Measurements from ENCODE around the gene BRD1. TPM values are rescaled to one million over a fixed set of nuclear protein-coding genes. Genes with fewer than 3 reads are reported as not detected.
"Not testable (repeated sequence)": the region's sequence is repeated elsewhere in the genome, so short reads cannot be mapped to it uniquely, and the experiment has no call there.

BRD1 gene
- total and polyA plus RNA-seq, 2 experiments from 2014 or later = 12.3 to 33.8 TPM

DNA sequence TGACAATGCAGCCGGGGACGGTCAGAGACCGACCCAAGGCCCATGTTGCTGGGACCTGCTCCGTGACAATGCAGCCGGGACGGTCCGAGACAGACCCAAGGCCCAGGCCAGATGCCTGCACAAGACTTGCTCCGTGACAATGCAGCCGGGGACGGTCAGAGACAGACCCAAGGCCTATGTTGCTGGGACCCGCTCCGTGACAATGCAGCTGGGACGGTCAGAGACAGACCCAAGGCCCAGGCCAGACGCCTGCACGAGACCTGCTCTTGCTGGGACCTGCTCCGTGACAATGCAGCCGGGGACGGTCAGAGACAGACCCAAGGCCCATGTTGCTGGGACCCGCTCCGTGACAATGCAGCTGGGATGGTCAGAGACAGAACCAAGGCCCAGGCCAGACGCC is 45.8 kb downstream of the BRD1 start:
- Mint-ChIP-seq H3K36me3 (ENCODE audit: low read depth) (peaks cover 53% of the 10 kb centered on the region), H3K4me1 (peaks cover 16% of the 10 kb centered on the region), H3K27ac (peak overlapping the region; percentile 80)
- not testable (repeated sequence) for H3F3A ChIP-seq (replicated peaks; ENCODE audit: low read depth); H3K36me3 ChIP-seq (ENCODE audit: insufficient read depth); H3K4me3 ChIP-seq; H3K9me3 Mint-ChIP-seq; H3K4me3 Mint-ChIP-seq; H3K27me3 ChIP-seq (ENCODE audit: insufficient read depth); H3K9me2 ChIP-seq (ENCODE audit: insufficient read depth); H3K27me3 Mint-ChIP-seq (ENCODE audit: insufficient read depth, low read depth, poor library complexity); ATAC-seq; H3K4me1 ChIP-seq (ENCODE audit: insufficient read depth); H3K4me2 ChIP-seq; H2AFZ ChIP-seq; H3K27ac ChIP-seq (ENCODE audit: low read depth); DNase-seq (ENCODE audit: low spot score)
- Histone ChIP-seq H3K79me2 (replicated peaks; ENCODE audit: insufficient read depth) (peaks cover 66% of the 10 kb centered on the region), H4K20me1 (replicated peaks; ENCODE audit: insufficient read depth) (peaks cover 15% of the 10 kb centered on the region)

DNA sequence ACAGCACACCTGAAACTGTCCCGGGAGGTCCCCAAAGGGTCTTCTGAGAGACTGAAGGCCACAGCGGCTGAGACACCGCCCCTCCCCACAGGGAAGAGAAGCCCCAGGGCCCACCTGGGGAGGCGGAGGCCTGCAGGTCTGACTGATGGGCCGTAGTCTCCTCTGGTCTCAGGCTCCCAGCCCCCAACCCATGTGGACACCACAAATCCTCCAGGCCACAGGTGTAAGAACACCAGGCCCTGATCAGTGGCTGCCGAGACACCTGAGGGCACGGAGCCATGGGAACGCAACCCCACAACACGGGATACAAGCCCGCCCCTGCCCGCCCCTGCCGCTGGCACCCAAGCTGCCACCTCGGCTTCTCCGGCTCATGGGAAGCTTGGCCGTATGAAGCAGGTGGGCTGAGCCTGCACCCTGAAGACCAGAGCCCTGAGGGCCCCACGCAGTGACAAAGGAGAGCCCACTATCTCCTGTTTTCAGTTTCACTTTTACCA is 46.3 kb downstream of the BRD1 start:
- Mint-ChIP-seq H3K27me3 (ENCODE audit: insufficient read depth, low read depth, poor library complexity) (peaks cover 10% of the 10 kb centered on the region), H3K4me1 (peaks cover 13% of the 10 kb centered on the region), H3K9me3 (no peaks in the 10 kb centered on the region), H3K4me3 (no peak overlapping the region), H3K27ac (peak overlapping the region; percentile 80), H3K36me3 (ENCODE audit: low read depth) (peaks cover 52% of the 10 kb centered on the region)
- H3K27ac ChIP-seq (ENCODE audit: low read depth) = no peak overlapping the region
- H3F3A ChIP-seq (replicated peaks; ENCODE audit: low read depth) = no peaks in the 10 kb centered on the region
- H3K9me2 ChIP-seq (ENCODE audit: insufficient read depth) = no peaks in the 10 kb centered on the region
- no peaks in the 10 kb centered on the region for H3K4me1 ChIP-seq (ENCODE audit: insufficient read depth)
- DNase-seq (ENCODE audit: low spot score) (no peak), ATAC-seq (no peak)
- H3K4me2 ChIP-seq = no peak overlapping the region
- H3K36me3 ChIP-seq (ENCODE audit: insufficient read depth) = no peaks in the 10 kb centered on the region
- no peaks in the 10 kb centered on the region for H3K27me3 ChIP-seq (ENCODE audit: insufficient read depth)
- no peak overlapping the region for H3K4me3 ChIP-seq
- peaks cover 16% of the 10 kb centered on the region for H4K20me1 ChIP-seq (replicated peaks; ENCODE audit: insufficient read depth)
- H3K79me2 ChIP-seq (replicated peaks; ENCODE audit: insufficient read depth) = peaks cover 61% of the 10 kb centered on the region
- no peak for TF ChIP-seq JUNB (IDR thresholded peaks at IDR 0.05; ENCODE audit: unreplicated experiment)
- no peak for TF ChIP-seq NANOG (IDR thresholded peaks at IDR 0.05; ENCODE audit: borderline replicate concordance)
- TF ChIP-seq STAT1 (IDR thresholded peaks at IDR 0.05; ENCODE audit: unreplicated experiment) = no peak
- no peak for TF ChIP-seq CREB1 (CRISPR knock-in tag; IDR thresholded peaks at IDR 0.05; ENCODE audit: low read depth)
- TF ChIP-seq EZH2 (IDR thresholded peaks at IDR 0.05; ENCODE audit: low read depth, unreplicated experiment) = no peak
- no peak for TF ChIP-seq EZH2phosphoT487 (IDR thresholded peaks at IDR 0.05; ENCODE audit: unreplicated experiment)
- no peak for TF ChIP-seq ZNF114 (CRISPR knock-in tag; IDR thresholded peaks at IDR 0.05)
- TF ChIP-seq ZNF331 (CRISPR knock-in tag; IDR thresholded peaks at IDR 0.05; ENCODE audit: low read depth) = no peak
- no peak overlapping the region for H2AFZ ChIP-seq

DNA sequence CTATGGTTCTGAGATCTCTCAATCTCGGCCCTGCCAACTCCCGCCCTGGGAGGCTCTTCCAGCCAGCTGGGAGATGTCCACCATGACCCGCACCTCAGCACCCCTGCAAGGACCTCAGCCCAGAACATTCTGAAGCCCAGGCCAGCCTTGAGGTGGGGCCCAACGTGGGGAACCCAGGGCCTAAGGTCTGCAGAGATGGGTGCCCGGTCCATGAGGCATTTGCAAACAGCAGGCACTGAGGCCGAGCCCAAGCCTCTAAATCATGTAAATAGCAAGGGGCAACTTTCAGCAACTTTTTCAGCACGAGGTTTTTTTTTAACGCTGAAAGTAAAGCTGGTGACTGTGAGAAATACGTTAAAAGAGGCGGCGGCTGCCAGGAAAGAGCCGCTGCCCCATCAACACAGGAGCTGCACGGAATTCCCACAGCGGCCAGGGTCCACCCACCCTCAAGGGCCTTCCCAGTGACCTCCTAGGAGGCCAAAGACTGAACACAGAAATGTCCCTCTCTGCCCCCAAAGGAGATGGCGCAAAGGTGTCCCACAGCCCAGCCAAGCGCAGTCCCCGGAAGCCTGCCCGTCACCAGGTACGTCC is 46.9 kb downstream of the BRD1 start:
- Mint-ChIP-seq H3K4me1 (peaks cover 8% of the 10 kb centered on the region; the same call in 2 of the 3 replicates), H3K27me3 (ENCODE audit: insufficient read depth, low read depth, poor library complexity) (peaks cover 10% of the 10 kb centered on the region), H3K27ac (peak overlapping the region; percentile 36; the same call in 1 of the 2 replicates), H3K36me3 (ENCODE audit: low read depth) (peaks cover 48% of the 10 kb centered on the region), H3K9me3 (no peaks in the 10 kb centered on the region), H3K4me3 (no peak overlapping the region)
- DNase-seq (ENCODE audit: low spot score) (no peak), ATAC-seq (no peak)
- H3K9me2 ChIP-seq (ENCODE audit: insufficient read depth) = no peaks in the 10 kb centered on the region
- H4K20me1 ChIP-seq (replicated peaks; ENCODE audit: insufficient read depth) = peaks cover 13% of the 10 kb centered on the region; the same call in 1 of the 2 replicates
- no peaks in the 10 kb centered on the region for H3K36me3 ChIP-seq (ENCODE audit: insufficient read depth)
- H3K79me2 ChIP-seq (replicated peaks; ENCODE audit: insufficient read depth) = peaks cover 57% of the 10 kb centered on the region
- H3K4me1 ChIP-seq (ENCODE audit: insufficient read depth) = no peaks in the 10 kb centered on the region
- H3K27me3 ChIP-seq (ENCODE audit: insufficient read depth) = no peaks in the 10 kb centered on the region
- H2AFZ ChIP-seq = no peak overlapping the region
- no peak overlapping the region for H3K27ac ChIP-seq (ENCODE audit: low read depth)
- no peaks in the 10 kb centered on the region for H3F3A ChIP-seq (replicated peaks; ENCODE audit: low read depth)
- no peak overlapping the region for H3K4me3 ChIP-seq
- H3K4me2 ChIP-seq = no peak overlapping the region
- TF ChIP-seq ZNF114 (CRISPR knock-in tag; IDR thresholded peaks at IDR 0.05) (no peak), POLR2AphosphoS5 (IDR thresholded peaks at IDR 0.05; ENCODE audit: low read depth) (no peak), CREB1 (CRISPR knock-in tag; IDR thresholded peaks at IDR 0.05; ENCODE audit: low read depth) (no peak), STAT1 (IDR thresholded peaks at IDR 0.05; ENCODE audit: unreplicated experiment) (no peak), JUNB (IDR thresholded peaks at IDR 0.05; ENCODE audit: unreplicated experiment) (no peak), NANOG (IDR thresholded peaks at IDR 0.05; ENCODE audit: borderline replicate concordance) (no peak), REST (IDR thresholded peaks at IDR 0.05; ENCODE audit: unreplicated experiment) (no peak), EZH2 (IDR thresholded peaks at IDR 0.05; ENCODE audit: low read depth, unreplicated experiment) (no peak), EZH2phosphoT487 (IDR thresholded peaks at IDR 0.05; ENCODE audit: unreplicated experiment) (no peak), ETS1 (IDR thresholded peaks at IDR 0.05) (no peak)
- TF ChIP-seq, protein P1, sequence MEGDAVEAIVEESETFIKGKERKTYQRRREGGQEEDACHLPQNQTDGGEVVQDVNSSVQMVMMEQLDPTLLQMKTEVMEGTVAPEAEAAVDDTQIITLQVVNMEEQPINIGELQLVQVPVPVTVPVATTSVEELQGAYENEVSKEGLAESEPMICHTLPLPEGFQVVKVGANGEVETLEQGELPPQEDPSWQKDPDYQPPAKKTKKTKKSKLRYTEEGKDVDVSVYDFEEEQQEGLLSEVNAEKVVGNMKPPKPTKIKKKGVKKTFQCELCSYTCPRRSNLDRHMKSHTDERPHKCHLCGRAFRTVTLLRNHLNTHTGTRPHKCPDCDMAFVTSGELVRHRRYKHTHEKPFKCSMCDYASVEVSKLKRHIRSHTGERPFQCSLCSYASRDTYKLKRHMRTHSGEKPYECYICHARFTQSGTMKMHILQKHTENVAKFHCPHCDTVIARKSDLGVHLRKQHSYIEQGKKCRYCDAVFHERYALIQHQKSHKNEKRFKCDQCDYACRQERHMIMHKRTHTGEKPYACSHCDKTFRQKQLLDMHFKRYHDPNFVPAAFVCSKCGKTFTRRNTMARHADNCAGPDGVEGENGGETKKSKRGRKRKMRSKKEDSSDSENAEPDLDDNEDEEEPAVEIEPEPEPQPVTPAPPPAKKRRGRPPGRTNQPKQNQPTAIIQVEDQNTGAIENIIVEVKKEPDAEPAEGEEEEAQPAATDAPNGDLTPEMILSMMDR (conservative IDR thresholded peaks at IDR 0.05; ENCODE audit: low read depth in 2 of 2) = no peak

All from GM23338 (cell line).